Esophagus muscularis mucosa (tissue), 4 donors: ENCODE data around the gene PCDHGB3. TPM values are rescaled to one million over a fixed set of nuclear protein-coding genes. Genes with fewer than 3 reads are reported as not detected.
A peak's percentile ranks its signal among the peaks of the same experiment; 100 is the strongest.
"Not testable (repeated sequence)": the region's sequence is repeated elsewhere in the genome, so short reads cannot be mapped to it uniquely, and the experiment has no call there.

ENCODE experiments used
- DNase-seq: peaks from one replicate; pipeline ENCODE4 v3.0.0-alpha.2; 2017; ENCODE audit errors: extremely low spot score
- H3K27ac ChIP-seq, 4 donors: fragments of 200-600 bp; sonication (generic); replicated peaks in 1 of 4; 1 replicate in 3 of 4; 2 replicates in 1 of 4; pipeline ENCODE4 v1.5.1; 2016 to 2019; ENCODE audit warnings: mild to moderate bottlenecking in 1 of 4
- H3K27me3 ChIP-seq, 4 donors: fragments of 200-600 bp; sonication (generic); one replicate each; pipeline versions ENCODE4 v1.5.1 to v1.6.0; 2016 to 2019
- H3K36me3 ChIP-seq, 4 donors: fragments of 200-600 bp; sonication (generic); one replicate each; pipeline ENCODE4 v1.5.1; 2016 to 2019
- H3K4me1 ChIP-seq, 4 donors: fragments of 200-600 bp; sonication (generic); one replicate each; pipeline ENCODE4 v1.5.1; 2016 to 2019
- H3K4me3 ChIP-seq, 4 donors: fragments of 200-600 bp; sonication (generic); 1 replicate in 2 of 4; 2 replicates in 2 of 4; pipeline ENCODE4 v1.5.1; 2016 to 2019; ENCODE audit warnings: mild to moderate bottlenecking in 4 of 4, moderate library complexity in 1 of 4
- H3K9me3 ChIP-seq, 4 donors: fragments of 200-600 bp; sonication (generic); 1 replicate in 3 of 4; 2 replicates in 1 of 4; pipeline ENCODE4 v1.5.1; 2016 to 2019
- EP300 ChIP-seq: sonication (generic); formaldehyde crosslinking; IDR thresholded peaks from one replicate; pipeline ENCODE4 v1.6.1; 2017; ENCODE audit warnings: antibody characterized with exemption
- POLR2A ChIP-seq: fragments of 450-650 bp; IDR thresholded peaks from one replicate; pipeline ENCODE4 v1.6.1; 2017; ENCODE audit warnings: antibody characterized with exemption, moderate library complexity, mild to moderate bottlenecking, low read depth
- POLR2AphosphoS5 ChIP-seq, 2 donors: sonication (generic); formaldehyde crosslinking; IDR thresholded peaks; one replicate each; pipeline ENCODE4 v1.6.1; 2017; ENCODE audit warnings: antibody characterized with exemption in 2 of 2
- WGBS: methylation state at CpG from one replicate; pipeline ENCODE4 v1.1.5; 2018; 5-methylcytosine and 5-hydroxymethylcytosine counted together
- intact Hi-C: fragments of 100-400 bp; cut with DNase I; formaldehyde crosslinking; loops from one replicate; pipeline ENCODE4 v1.15.1; 2023
- total RNA-seq, 4 donors: library from RNA; depleted of rRNA; stranded (reverse); fragments of >200 nt; gene quantifications; one replicate each; pipeline versions ENCODE4 v1.1.0 to v1.2.1, GENCODE V29; 2016
- TF ChIP-seq, protein P1 (sequence below), 3 experiments: fragments of 200-600 bp in 2 of 3; fragments of 450-650 bp in 1 of 3; sonication (generic) in 2 of 3; IDR thresholded peaks; one replicate each; pipeline ENCODE4 v1.5.1; 2017 to 2019; ENCODE audit warnings: antibody characterized with exemption in 3 of 3, mild to moderate bottlenecking in 2 of 3, moderate library complexity in 1 of 3

The PCDHGB3 gene
- total RNA-seq, 4 donors from 2014 or later = 2.5 to 7.5 (median 3.8) TPM

DNA sequence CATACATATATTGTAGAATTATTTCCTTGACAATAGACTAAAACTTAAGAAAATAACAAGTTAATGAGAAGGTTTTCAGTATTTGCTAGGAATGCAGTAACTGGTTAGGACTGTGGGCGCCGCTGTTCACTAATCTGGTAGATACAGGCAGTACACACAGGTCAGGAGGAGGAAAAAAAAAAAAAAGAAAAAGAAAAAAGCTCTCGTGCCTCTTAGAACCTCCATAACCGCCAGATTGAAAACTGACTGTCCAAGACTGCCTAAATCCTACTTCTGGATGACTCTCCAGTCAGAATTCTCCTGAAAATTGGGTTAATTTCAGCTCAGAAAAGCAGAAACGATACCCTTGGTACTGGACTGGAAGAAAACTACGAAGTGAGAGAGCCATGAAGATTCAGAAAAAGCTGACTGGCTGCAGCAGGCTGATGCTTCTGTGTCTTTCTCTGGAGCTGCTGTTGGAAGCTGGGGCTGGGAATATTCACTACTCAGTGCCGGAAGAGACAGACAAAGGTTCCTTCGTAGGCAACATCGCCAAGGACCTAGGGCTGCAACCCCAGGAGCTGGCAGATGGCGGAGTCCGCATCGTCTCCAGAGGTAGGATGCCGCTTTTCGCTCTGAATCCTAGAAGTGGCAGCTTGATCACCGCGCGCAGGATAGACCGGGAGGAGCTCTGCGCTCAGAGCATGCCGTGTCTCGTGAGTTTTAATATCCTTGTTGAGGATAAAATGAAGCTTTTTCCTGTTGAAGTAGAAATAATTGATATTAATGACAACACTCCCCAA, 39.6 kb upstream of the PCDHGB3 start, which contains the start of gene PCDHGA1:
TSS of gene PCDHGA1 (plus strand) at position 216 of the 782 bp plus-strand sequence.
- intact Hi-C loops = no loop called here
- H3K27me3 ChIP-seq = peaks cover 0 to 35% (median 0%) of the 10 kb centered on the region in 4 donors
- H3K36me3 ChIP-seq = no peaks in the 10 kb centered on the region
- H3K4me1 ChIP-seq = peaks cover 0 to 11% (median 3%) of the 10 kb centered on the region in 4 donors
- 31% methylated on average over 13 of the region's 21 CpGs for WGBS
- no peak for DNase-seq
- H3K9me3 ChIP-seq = peaks cover 0 to 92% (median 82%) of the 10 kb centered on the region in 4 donors
- H3K27ac ChIP-seq = no peak within 1 kb of the TSS
- H3K4me3 ChIP-seq = peak within 1 kb of the TSS in 1 of 4 donors; percentile 13
- TF ChIP-seq, protein P1, sequence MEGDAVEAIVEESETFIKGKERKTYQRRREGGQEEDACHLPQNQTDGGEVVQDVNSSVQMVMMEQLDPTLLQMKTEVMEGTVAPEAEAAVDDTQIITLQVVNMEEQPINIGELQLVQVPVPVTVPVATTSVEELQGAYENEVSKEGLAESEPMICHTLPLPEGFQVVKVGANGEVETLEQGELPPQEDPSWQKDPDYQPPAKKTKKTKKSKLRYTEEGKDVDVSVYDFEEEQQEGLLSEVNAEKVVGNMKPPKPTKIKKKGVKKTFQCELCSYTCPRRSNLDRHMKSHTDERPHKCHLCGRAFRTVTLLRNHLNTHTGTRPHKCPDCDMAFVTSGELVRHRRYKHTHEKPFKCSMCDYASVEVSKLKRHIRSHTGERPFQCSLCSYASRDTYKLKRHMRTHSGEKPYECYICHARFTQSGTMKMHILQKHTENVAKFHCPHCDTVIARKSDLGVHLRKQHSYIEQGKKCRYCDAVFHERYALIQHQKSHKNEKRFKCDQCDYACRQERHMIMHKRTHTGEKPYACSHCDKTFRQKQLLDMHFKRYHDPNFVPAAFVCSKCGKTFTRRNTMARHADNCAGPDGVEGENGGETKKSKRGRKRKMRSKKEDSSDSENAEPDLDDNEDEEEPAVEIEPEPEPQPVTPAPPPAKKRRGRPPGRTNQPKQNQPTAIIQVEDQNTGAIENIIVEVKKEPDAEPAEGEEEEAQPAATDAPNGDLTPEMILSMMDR (IDR thresholded peaks at IDR 0.05) = peak in 1 of 3 experiments; percentile 14
- TF ChIP-seq POLR2A = no peak

DNA sequence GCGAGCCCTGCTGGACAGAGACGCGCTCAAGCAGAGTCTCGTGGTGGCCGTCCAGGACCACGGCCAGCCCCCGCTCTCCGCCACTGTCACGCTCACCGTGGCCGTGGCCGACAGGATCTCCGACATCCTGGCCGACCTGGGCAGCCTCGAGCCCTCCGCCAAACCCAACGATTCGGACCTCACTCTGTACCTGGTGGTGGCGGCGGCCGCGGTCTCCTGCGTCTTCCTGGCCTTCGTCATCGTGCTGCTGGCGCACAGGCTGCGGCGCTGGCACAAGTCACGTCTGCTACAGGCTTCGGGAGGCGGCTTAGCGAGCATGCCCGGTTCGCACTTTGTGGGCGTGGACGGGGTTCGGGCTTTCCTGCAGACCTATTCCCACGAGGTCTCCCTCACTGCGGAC, 37.5 kb upstream of the PCDHGB3 start:
- H3K4me3 ChIP-seq, DNase-seq, H3K36me3 ChIP-seq, H3K27ac ChIP-seq, intact Hi-C loops, H3K4me1 ChIP-seq: not testable (repeated sequence)
- WGBS = 29% methylated on average over 2 of the region's 39 CpGs
- Histone ChIP-seq H3K9me3 (peaks cover 0 to 97% (median 91%) of the 10 kb centered on the region in 4 donors), H3K27me3 (peaks cover 0 to 37% (median 0%) of the 10 kb centered on the region in 4 donors)

DNA sequence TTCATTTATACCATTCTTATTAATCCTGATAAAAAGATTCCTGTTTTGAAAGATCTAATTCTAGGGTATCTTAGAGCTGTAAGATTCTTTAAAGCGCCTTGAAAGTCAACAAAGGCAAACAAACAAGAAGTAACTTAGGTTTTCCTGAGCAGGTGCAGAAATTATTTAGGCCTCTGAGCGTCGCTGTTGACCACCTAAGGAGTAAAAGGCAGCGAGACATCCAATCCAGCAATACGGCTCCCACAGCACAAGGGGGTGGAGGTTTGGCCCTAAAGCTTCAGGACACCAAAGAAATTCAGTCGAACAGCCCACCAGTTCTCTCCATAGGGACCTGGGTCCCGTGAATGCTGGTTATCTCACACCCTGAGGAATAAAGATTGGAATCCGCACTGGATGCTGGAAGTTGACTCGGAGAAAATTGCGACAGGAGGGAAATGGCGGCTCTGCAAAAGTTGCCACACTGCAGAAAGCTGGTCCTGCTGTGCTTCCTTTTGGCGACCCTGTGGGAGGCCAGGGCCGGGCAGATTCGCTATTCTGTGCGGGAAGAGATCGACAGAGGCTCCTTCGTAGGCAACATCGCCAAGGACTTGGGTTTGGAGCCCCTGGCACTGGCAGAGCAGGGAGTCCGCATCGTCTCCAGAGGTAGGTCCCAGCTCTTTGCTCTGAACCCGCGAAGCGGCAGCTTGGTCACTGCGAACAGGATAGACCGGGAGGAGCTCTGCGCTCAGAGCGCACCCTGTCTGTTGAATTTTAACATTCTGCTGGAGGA, 31.3 kb upstream of the PCDHGB3 start, which contains the start of gene PCDHGA2:
TSS of gene PCDHGA2 (plus strand) at position 223 of the 769 bp plus-strand sequence.
- DNase-seq = no peak
- H3K4me1 ChIP-seq = no peaks in the 10 kb centered on the region
- TF ChIP-seq EP300 (no peak), POLR2A (no peak), POLR2AphosphoS5 (IDR thresholded peaks at IDR 0.05) (no peak)
- TF ChIP-seq, protein P1 (IDR thresholded peaks at IDR 0.05) = peak; percentile 19 to 33 (median 24)
- peaks cover 0 to 53% (median 0%) of the 10 kb centered on the region in 4 donors for H3K27me3 ChIP-seq
- intact Hi-C loops = no loop called here
- WGBS = 5% methylated on average over 19 of the region's 27 CpGs
- H3K4me3 ChIP-seq = peak within 1 kb of the TSS; percentile 30 to 45 (median 34)
- no peak within 1 kb of the TSS for H3K27ac ChIP-seq
- no peaks in the 10 kb centered on the region for H3K36me3 ChIP-seq
- peaks cover 0 to 99% (median 83%) of the 10 kb centered on the region in 4 donors for H3K9me3 ChIP-seq

DNA sequence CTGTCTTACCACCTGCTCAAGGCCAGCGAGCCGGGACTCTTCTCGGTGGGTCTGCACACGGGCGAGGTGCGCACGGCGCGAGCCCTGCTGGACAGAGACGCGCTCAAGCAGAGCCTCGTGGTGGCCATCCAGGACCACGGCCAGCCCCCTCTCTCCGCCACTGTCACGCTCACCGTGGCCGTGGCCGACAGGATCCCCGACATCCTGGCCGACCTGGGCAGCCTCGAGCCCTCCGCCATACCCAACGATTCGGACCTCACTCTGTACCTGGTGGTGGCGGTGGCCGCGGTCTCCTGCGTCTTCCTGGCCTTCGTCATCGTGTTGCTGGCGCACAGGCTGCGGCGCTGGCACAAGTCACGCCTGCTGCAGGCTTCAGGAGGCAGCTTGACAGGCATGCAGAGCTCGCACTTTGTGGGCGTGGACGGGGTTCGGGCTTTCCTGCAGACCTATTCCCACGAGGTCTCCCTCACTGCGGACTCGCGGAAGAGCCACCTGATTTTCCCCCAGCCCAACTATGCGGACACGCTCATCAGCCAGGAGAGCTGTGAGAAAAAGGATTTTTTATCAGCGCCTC, 29.2 kb upstream of the PCDHGB3 start:
- H3K4me3 ChIP-seq, intact Hi-C loops, H3K36me3 ChIP-seq, H3K4me1 ChIP-seq, H3K27ac ChIP-seq, DNase-seq: not testable (repeated sequence)
- WGBS = 63% methylated on average over 1 of the region's 45 CpGs
- Histone ChIP-seq H3K27me3 (peaks cover 0 to 61% (median 0%) of the 10 kb centered on the region in 4 donors), H3K9me3 (peaks cover 0 to 100% (median 85%) of the 10 kb centered on the region in 4 donors)

DNA sequence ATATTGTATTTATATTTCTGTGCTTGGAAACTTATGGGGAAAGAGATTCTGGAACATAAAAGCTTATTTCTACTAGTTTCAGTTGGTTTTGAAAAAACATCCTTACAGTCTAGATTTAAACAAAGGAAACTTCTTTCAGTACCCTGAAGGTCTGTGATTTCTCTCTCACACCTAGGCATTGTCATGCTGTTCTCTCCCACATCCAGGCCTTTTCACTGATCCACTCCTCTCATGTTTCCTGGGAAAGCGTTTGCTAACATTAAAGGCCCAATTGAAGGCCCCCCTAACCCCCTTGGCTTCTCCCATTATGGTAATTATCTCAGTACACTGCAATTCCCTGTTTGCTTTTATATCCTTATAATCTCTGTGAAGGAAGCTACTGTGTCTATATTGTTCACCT, 27.3 kb upstream of the PCDHGB3 start:
- H3K27ac ChIP-seq = no peak overlapping the region
- TF ChIP-seq EP300 (no peak), POLR2AphosphoS5 (IDR thresholded peaks at IDR 0.05) (no peak), POLR2A (no peak)
- TF ChIP-seq, protein P1 (IDR thresholded peaks at IDR 0.05) = no peak
- peaks cover 0 to 100% (median 84%) of the 10 kb centered on the region in 4 donors for H3K9me3 ChIP-seq
- WGBS = 47% methylated on average over 1 of the region's 1 CpG
- H3K4me3 ChIP-seq = no peak overlapping the region
- H3K4me1 ChIP-seq = no peaks in the 10 kb centered on the region
- intact Hi-C loops = no loop called here
- H3K27me3 ChIP-seq = peaks cover 0 to 67% (median 0%) of the 10 kb centered on the region in 4 donors
- no peaks in the 10 kb centered on the region for H3K36me3 ChIP-seq
- DNase-seq = no peak
